ENCODE results near the gene CHD2.

Gene CHD2

DNA sequence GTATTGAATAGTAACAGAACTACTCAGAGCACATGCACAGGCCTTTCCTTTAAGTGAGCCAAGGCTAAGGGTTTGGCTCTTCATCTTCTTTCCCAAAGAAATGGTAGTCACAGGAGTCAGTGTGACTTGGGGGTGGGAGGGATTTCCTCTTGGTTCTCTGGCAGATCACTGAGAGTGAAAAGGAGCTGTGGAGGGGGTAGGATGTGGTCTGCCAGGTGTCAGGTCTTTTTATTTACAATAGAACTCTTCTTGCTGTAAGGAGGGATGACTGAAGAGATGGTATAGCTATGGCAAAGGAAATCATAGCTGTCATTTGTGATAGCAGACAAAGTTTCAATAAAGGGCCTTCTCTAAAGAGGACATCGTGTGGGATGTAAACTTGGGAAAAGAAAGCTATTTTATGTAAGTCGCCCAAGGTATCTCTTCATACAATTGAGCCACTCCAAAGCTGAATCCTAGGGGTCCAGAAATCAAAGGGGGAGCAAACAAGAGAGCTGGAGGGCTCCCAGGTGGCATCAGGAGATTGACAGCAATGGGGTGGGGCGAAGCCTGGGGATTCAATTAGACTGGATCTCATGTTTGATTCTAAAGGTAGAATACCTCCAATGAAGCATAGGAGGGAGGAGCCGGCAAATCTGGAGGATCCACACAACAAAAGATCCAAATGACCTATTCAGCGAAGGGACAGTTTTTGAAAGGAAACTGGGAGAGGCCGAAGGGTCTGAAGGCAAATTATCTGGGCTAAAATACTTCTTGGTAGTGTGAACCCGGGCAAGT is 20.0 kb upstream of the CHD2 start:
- H3K9ac ChIP-seq (ENCODE audit: low read depth in 1 of 2, low read length in 2 of 2) = peak overlapping the region in 1 of 2 donors; percentile 73
- H3K9me3 ChIP-seq (ENCODE audit: control insufficient read depth in 1 of 2, low read length in 2 of 2) = no peaks in the 10 kb centered on the region
- H3K36me3 ChIP-seq (ENCODE audit: control insufficient read depth in 1 of 2, insufficient read depth in 2 of 2, low read length in 2 of 2) = no peaks in the 10 kb centered on the region
- H3K27me3 ChIP-seq (ENCODE audit: control insufficient read depth in 1 of 2, insufficient read depth in 2 of 2, low read length in 2 of 2) = no peaks in the 10 kb centered on the region
- H3K4me3 ChIP-seq (ENCODE audit: low read depth in 1 of 2, low read length in 2 of 2) = no peak overlapping the region
- H3K27ac ChIP-seq (ENCODE audit: low read depth, low read length) = no peak overlapping the region
- H3K4me1 ChIP-seq (ENCODE audit: control insufficient read depth in 1 of 2, insufficient read depth in 2 of 2, low read length in 2 of 2) = peaks cover 24 to 28% of the 10 kb centered on the region in 2 donors

GRCh38 chr15:92880796-92881195 is 19.3 kb upstream of the CHD2 start:
- H3K4me3 ChIP-seq (ENCODE audit: low read depth in 1 of 2, low read length in 2 of 2) = peak overlapping the region; percentile 28 to 65
- peaks cover 0 to 6% of the 10 kb centered on the region in 2 donors for H3K36me3 ChIP-seq (ENCODE audit: control insufficient read depth in 1 of 2, insufficient read depth in 2 of 2, low read length in 2 of 2)
- H3K4me1 ChIP-seq (ENCODE audit: control insufficient read depth in 1 of 2, insufficient read depth in 2 of 2, low read length in 2 of 2) = peaks cover 24 to 29% of the 10 kb centered on the region in 2 donors
- peak overlapping the region; percentile 26 for H3K27ac ChIP-seq (ENCODE audit: low read depth, low read length)
- no peaks in the 10 kb centered on the region for H3K9me3 ChIP-seq (ENCODE audit: control insufficient read depth in 1 of 2, low read length in 2 of 2)
- no peaks in the 10 kb centered on the region for H3K27me3 ChIP-seq (ENCODE audit: control insufficient read depth in 1 of 2, insufficient read depth in 2 of 2, low read length in 2 of 2)
- peak overlapping the region; percentile 8 to 73 for H3K9ac ChIP-seq (ENCODE audit: low read depth in 1 of 2, low read length in 2 of 2)

DNA sequence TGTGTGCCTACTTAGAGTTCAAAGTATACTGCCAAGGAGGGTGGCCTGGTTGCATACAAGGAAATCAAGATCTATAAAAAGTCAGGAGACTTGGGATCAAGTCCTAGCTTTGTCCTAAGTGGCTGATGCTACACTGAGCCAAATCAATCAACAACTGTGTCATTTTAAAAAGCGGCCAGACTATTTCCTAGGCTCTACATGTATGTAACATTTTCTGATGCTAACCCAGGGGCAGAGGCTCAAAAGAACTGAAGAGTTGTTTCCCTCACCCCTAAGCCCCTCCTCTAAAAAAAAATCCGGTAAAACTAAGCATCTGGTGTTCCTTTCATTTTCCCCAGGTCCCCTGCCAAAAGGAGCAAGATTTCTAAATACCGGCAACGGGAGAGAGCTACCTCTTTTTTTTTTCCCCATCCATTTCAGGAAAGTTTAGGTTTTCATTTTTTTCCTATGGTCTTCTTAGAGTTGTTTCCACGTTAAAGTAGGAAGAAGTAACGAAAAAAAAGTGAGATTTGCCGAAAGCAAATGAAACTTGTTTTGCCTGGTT is 18.8 kb upstream of the CHD2 start:
- Histone ChIP-seq H3K4me1 (ENCODE audit: control insufficient read depth in 1 of 2, insufficient read depth in 2 of 2, low read length in 2 of 2) (peaks cover 24 to 34% of the 10 kb centered on the region in 2 donors), H3K9me3 (ENCODE audit: control insufficient read depth in 1 of 2, low read length in 2 of 2) (no peaks in the 10 kb centered on the region), H3K4me3 (ENCODE audit: low read depth in 1 of 2, low read length in 2 of 2) (peak overlapping the region; percentile 65 to 68), H3K9ac (ENCODE audit: low read depth in 1 of 2, low read length in 2 of 2) (peak overlapping the region; percentile 73 to 84), H3K36me3 (ENCODE audit: control insufficient read depth in 1 of 2, insufficient read depth in 2 of 2, low read length in 2 of 2) (peaks cover 0 to 9% of the 10 kb centered on the region in 2 donors), H3K27ac (ENCODE audit: low read depth, low read length) (peak overlapping the region; percentile 82), H3K27me3 (ENCODE audit: control insufficient read depth in 1 of 2, insufficient read depth in 2 of 2, low read length in 2 of 2) (no peaks in the 10 kb centered on the region)

GRCh38 chr15:92881802-92882696 is 18.1 kb upstream of the CHD2 start:
- Histone ChIP-seq H3K4me1 (ENCODE audit: control insufficient read depth in 1 of 2, insufficient read depth in 2 of 2, low read length in 2 of 2) (peaks cover 29 to 41% of the 10 kb centered on the region in 2 donors), H3K36me3 (ENCODE audit: control insufficient read depth in 1 of 2, insufficient read depth in 2 of 2, low read length in 2 of 2) (peaks cover 6 to 14% of the 10 kb centered on the region in 2 donors), H3K4me3 (ENCODE audit: low read depth in 1 of 2, low read length in 2 of 2) (peak overlapping the region; percentile 65 to 68), H3K9me3 (ENCODE audit: control insufficient read depth in 1 of 2, low read length in 2 of 2) (no peaks in the 10 kb centered on the region), H3K9ac (ENCODE audit: low read depth in 1 of 2, low read length in 2 of 2) (peak overlapping the region; percentile 73 to 84), H3K27me3 (ENCODE audit: control insufficient read depth in 1 of 2, insufficient read depth in 2 of 2, low read length in 2 of 2) (no peaks in the 10 kb centered on the region), H3K27ac (ENCODE audit: low read depth, low read length) (peak overlapping the region; percentile 82)

- Histone ChIP-seq H3K9me3 (ENCODE audit: control insufficient read depth in 1 of 2, low read length in 2 of 2) (no peaks in the 10 kb centered on the region), H3K9ac (ENCODE audit: low read depth in 1 of 2, low read length in 2 of 2) (peak overlapping the region; percentile 61 to 99), H3K4me1 (ENCODE audit: control insufficient read depth in 1 of 2, insufficient read depth in 2 of 2, low read length in 2 of 2) (peaks cover 36 to 45% of the 10 kb centered on the region in 2 donors), H3K36me3 (ENCODE audit: control insufficient read depth in 1 of 2, insufficient read depth in 2 of 2, low read length in 2 of 2) (peaks cover 11 to 17% of the 10 kb centered on the region in 2 donors), H3K27me3 (ENCODE audit: control insufficient read depth in 1 of 2, insufficient read depth in 2 of 2, low read length in 2 of 2) (no peaks in the 10 kb centered on the region), H3K4me3 (ENCODE audit: low read depth in 1 of 2, low read length in 2 of 2) (peak overlapping the region; percentile 73 to 95), H3K27ac (ENCODE audit: low read depth, low read length) (peak overlapping the region; percentile 99)
These were observed 17.4 kb upstream of the CHD2 start for GRCh38 chr15:92882697-92883162.

- Histone ChIP-seq H3K36me3 (ENCODE audit: control insufficient read depth in 1 of 2, insufficient read depth in 2 of 2, low read length in 2 of 2) (peaks cover 15 to 22% of the 10 kb centered on the region in 2 donors), H3K27ac (ENCODE audit: low read depth, low read length) (peak overlapping the region; percentile 99), H3K9ac (ENCODE audit: low read depth in 1 of 2, low read length in 2 of 2) (peak overlapping the region; percentile 61 to 99), H3K4me3 (ENCODE audit: low read depth in 1 of 2, low read length in 2 of 2) (peak overlapping the region; percentile 73 to 95), H3K27me3 (ENCODE audit: control insufficient read depth in 1 of 2, insufficient read depth in 2 of 2, low read length in 2 of 2) (no peaks in the 10 kb centered on the region), H3K9me3 (ENCODE audit: control insufficient read depth in 1 of 2, low read length in 2 of 2) (no peaks in the 10 kb centered on the region), H3K4me1 (ENCODE audit: control insufficient read depth in 1 of 2, insufficient read depth in 2 of 2, low read length in 2 of 2) (peaks cover 37 to 47% of the 10 kb centered on the region in 2 donors)
These were observed 16.8 kb upstream of the CHD2 start for GRCh38 chr15:92883163-92883875.

GRCh38 chr15:92883876-92884435 is 16.2 kb upstream of the CHD2 start:
- peaks cover 31 to 41% of the 10 kb centered on the region in 2 donors for H3K4me1 ChIP-seq (ENCODE audit: control insufficient read depth in 1 of 2, insufficient read depth in 2 of 2, low read length in 2 of 2)
- H3K9me3 ChIP-seq (ENCODE audit: control insufficient read depth in 1 of 2, low read length in 2 of 2) = no peaks in the 10 kb centered on the region
- H3K36me3 ChIP-seq (ENCODE audit: control insufficient read depth in 1 of 2, insufficient read depth in 2 of 2, low read length in 2 of 2) = peaks cover 20 to 22% of the 10 kb centered on the region in 2 donors
- peak overlapping the region; percentile 73 to 95 for H3K4me3 ChIP-seq (ENCODE audit: low read depth in 1 of 2, low read length in 2 of 2)
- no peaks in the 10 kb centered on the region for H3K27me3 ChIP-seq (ENCODE audit: control insufficient read depth in 1 of 2, insufficient read depth in 2 of 2, low read length in 2 of 2)
- peak overlapping the region; percentile 61 to 99 for H3K9ac ChIP-seq (ENCODE audit: low read depth in 1 of 2, low read length in 2 of 2)
- H3K27ac ChIP-seq (ENCODE audit: low read depth, low read length) = peak overlapping the region; percentile 99

GRCh38 chr15:92884436-92885223 is 15.5 kb upstream of the CHD2 start:
- Histone ChIP-seq H3K27ac (ENCODE audit: low read depth, low read length) (peak overlapping the region; percentile 77), H3K27me3 (ENCODE audit: control insufficient read depth in 1 of 2, insufficient read depth in 2 of 2, low read length in 2 of 2) (no peaks in the 10 kb centered on the region), H3K9me3 (ENCODE audit: control insufficient read depth in 1 of 2, low read length in 2 of 2) (no peaks in the 10 kb centered on the region), H3K4me1 (ENCODE audit: control insufficient read depth in 1 of 2, insufficient read depth in 2 of 2, low read length in 2 of 2) (peaks cover 31 to 41% of the 10 kb centered on the region in 2 donors), H3K36me3 (ENCODE audit: control insufficient read depth in 1 of 2, insufficient read depth in 2 of 2, low read length in 2 of 2) (peaks cover 22 to 23% of the 10 kb centered on the region in 2 donors), H3K4me3 (ENCODE audit: low read depth in 1 of 2, low read length in 2 of 2) (peak overlapping the region; percentile 73 to 95), H3K9ac (ENCODE audit: low read depth in 1 of 2, low read length in 2 of 2) (peak overlapping the region; percentile 61 to 99)
